Heart left ventricle (tissue), 13 donors: ENCODE data around the gene DOCK9.

Experiments
- POLR2A ChIP-seq, 2 donors: fragments of 450-650 bp; IDR thresholded peaks; one replicate each; pipeline ENCODE4 v1.6.1; 2017; ENCODE audit warnings: antibody characterized with exemption in 2 of 2, mild to moderate bottlenecking in 2 of 2, moderate library complexity in 2 of 2
- TF ChIP-seq, protein P1 (sequence below), 12 donors: fragments of 200-600 bp; sonication (generic) in 4 of 12; IDR thresholded peaks; one replicate each; pipeline versions ENCODE4 v1.5.0 to v1.8.0; 2018 to 2022; ENCODE audit warnings: antibody characterized with exemption in 12 of 12, mild to moderate bottlenecking in 5 of 12
- donor health status: ischemic (EF 13 %, LVEDD 7.1; RV severe dilation, severe dysfunction).
- donor health status: DM: no; HTN: yes; CAD: no.
- donor health status: DM: no; HTN: no; CAD: no.
- donor health status: ischemic (EF 25% LVEDD 6.9; RV normal size, moderate dysfunction).
- donor health status: ischemic (EF 25% LVEDD 5.7; RV mildly dilated, moderate dysfunction).
- donor health status: ischemic (EF 35%, LVEDD 5.7; RV mildly dilated, moderate dysfunction).
- donor health status: nonischemic (EF 11% LVEDD 7.7; RV severe dilation, severe dysfunction).
- donor health status: DM: yes; HTN: yes; CAD: no.
- donor health status: PGD.
- donor health status: ischemic (EF 29% LVEDD 5.4; RV normal size, mild dysfunction).
- donor health status: nonischemic (EF 23%, LVEDD 6.1; RV moderate dilation, normal function).

DNA sequence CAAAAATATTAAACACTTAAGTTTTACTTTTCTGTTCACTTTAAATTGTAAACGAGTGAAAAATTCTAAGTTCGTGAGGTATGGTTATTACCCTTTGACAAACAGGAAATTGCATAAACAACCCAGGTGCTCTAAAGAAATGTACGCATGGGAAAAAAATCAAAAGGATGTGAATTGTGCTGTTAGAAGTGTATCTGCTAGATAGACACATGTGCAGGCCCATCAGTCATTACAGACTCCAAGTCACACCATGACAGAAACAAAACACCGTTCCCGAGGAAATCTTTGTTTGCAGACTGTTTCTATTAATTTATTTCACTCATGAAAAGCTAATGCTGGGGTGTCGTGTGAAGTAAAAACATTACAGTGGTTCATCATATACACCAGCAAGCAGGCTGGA, 17.0 kb upstream of the DOCK9 start:
- TF ChIP-seq, protein P1, sequence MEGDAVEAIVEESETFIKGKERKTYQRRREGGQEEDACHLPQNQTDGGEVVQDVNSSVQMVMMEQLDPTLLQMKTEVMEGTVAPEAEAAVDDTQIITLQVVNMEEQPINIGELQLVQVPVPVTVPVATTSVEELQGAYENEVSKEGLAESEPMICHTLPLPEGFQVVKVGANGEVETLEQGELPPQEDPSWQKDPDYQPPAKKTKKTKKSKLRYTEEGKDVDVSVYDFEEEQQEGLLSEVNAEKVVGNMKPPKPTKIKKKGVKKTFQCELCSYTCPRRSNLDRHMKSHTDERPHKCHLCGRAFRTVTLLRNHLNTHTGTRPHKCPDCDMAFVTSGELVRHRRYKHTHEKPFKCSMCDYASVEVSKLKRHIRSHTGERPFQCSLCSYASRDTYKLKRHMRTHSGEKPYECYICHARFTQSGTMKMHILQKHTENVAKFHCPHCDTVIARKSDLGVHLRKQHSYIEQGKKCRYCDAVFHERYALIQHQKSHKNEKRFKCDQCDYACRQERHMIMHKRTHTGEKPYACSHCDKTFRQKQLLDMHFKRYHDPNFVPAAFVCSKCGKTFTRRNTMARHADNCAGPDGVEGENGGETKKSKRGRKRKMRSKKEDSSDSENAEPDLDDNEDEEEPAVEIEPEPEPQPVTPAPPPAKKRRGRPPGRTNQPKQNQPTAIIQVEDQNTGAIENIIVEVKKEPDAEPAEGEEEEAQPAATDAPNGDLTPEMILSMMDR (IDR thresholded peaks at IDR 0.05) = no peak
- TF ChIP-seq POLR2A (IDR thresholded peaks at IDR 0.05) = no peak
